Right lobe of liver (tissue), 4 donors: ENCODE measurements around the gene TENM4.

Experiments used
- CTCF ChIP-seq, 4 donors: fragments of 200-600 bp in 3 of 4; fragments of 450-650 bp in 1 of 4; IDR thresholded peaks; one replicate each; pipeline versions ENCODE4 v1.5.1 to v1.8.0; 2016 to 2022; ENCODE audit warnings: antibody characterized with exemption in 4 of 4, mild to moderate bottlenecking in 2 of 4
- POLR2A ChIP-seq: fragments of 450-650 bp; IDR thresholded peaks from one replicate; pipeline ENCODE4 v1.6.1; 2017; ENCODE audit warnings: antibody characterized with exemption, mild to moderate bottlenecking
- donor health status: DM: no; HTN: no; CAD: no.
- donor health status: DM: no; HTN: no; CAD: no.
- donor health status: DM: no; HTN: yes; CAD: no.

- TF ChIP-seq CTCF (IDR thresholded peaks at IDR 0.05) (no peak), POLR2A (no peak)
These were observed 667.8 kb downstream of the TENM4 start for GRCh38 chr11:78773077-78773476.
